CD4-positive, alpha-beta T cell treated with Interleukin-17A for 4 hours (primary cell): ENCODE data around the gene ARMC10.
"Not testable (repeated sequence)": the region's sequence is repeated elsewhere in the genome, so short reads cannot be mapped to it uniquely, and the experiment has no call there.

Experiments
- DNase-seq: peaks from one replicate; pipeline ENCODE4 v3.0.0-alpha.2; 2020; ENCODE audit warnings: mixed read lengths

The ARMC10 gene

GRCh38 chr7:103074519-103075336, at the start of gene ARMC10, which contains the start of gene FBXL13:
Gene ARMC10, plus strand, starts transcription at chr7:103075140. Its CDS starts 133 bp downstream, at chr7:103075273.
Gene FBXL13, minus strand, starts transcription at chr7:103074796.
- DNase-seq: peak; percentile 92

DNA sequence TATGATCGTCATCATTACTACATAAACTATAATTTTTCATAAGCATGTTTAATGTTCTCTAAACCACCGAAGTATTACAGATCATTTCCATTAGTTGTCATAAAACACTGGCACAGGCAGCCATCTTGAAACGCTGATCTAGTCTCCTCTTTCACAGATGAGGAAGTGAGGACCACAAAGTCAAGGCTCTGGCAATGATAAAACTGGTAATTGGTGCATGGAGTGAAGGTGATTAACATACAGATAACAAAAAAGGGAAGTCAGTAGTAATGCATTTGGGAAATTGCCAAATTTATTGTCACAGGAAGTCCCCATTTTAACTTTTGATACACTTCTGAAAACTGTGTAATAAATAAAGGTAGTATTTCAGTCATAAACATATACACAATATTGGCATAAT, 49.6 kb upstream of the ARMC10 start:
- no peak for DNase-seq

GRCh38 chr7:103031024-103031423, 43.9 kb upstream of the ARMC10 start:
- no peak for DNase-seq

DNA sequence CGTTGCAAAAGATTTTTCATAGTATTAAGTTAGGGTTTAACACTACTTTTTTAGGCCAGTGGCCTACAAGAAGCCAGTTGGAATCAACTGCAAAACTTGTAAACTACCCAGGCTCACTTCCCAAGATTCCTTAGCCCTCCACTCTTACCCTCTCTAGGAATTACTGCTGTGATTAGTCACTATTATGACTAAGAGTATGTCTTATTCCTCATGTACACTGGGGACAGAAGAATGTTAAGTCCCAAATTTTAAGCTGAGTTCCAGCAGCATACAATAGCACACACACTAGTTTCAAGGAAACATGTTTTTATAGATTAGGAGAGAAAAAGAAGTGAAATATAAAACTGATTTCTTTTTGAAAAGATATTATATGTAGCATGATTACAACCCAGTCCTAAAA, 43.2 kb upstream of the ARMC10 start:
- DNase-seq: no peak

DNA sequence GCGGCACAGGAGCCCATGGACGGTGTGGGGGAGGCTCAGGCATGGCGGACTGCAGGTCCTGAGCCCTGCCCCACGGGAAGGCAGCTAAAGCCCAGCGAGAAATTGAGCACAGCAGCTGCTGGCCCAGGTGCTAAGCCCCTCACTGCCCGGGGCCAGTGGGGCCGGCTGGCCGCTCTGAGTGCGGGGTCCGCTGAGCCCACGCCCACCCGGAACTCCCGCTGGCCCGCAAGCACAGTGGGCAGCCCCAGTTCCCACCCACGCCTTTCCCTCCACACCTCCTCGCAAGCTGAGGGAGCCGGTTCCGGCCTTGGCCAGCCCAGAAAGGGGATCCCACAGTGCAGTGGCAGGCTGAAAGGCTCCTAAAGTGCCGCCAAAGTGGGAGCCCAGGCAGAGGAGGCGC, 40.6 kb upstream of the ARMC10 start:
- not testable (repeated sequence) for DNase-seq

DNA sequence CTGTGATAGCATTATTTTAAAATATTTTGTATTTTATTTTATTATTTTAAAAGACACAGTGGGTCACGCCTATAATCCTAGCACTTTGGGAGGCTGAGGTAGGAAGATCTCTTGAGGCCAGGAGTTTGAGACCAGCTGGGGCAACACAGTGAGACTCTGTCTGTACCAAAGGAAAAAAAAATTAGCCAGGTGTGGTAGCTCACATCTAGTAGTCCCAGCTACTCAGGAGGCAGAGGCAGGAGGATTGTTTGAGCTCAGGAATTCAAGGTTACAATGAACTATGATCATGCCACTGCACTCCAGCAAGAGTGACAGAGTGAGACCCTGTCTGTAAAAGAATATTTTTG, 37.5 kb upstream of the ARMC10 start:
- no peak for DNase-seq

DNA sequence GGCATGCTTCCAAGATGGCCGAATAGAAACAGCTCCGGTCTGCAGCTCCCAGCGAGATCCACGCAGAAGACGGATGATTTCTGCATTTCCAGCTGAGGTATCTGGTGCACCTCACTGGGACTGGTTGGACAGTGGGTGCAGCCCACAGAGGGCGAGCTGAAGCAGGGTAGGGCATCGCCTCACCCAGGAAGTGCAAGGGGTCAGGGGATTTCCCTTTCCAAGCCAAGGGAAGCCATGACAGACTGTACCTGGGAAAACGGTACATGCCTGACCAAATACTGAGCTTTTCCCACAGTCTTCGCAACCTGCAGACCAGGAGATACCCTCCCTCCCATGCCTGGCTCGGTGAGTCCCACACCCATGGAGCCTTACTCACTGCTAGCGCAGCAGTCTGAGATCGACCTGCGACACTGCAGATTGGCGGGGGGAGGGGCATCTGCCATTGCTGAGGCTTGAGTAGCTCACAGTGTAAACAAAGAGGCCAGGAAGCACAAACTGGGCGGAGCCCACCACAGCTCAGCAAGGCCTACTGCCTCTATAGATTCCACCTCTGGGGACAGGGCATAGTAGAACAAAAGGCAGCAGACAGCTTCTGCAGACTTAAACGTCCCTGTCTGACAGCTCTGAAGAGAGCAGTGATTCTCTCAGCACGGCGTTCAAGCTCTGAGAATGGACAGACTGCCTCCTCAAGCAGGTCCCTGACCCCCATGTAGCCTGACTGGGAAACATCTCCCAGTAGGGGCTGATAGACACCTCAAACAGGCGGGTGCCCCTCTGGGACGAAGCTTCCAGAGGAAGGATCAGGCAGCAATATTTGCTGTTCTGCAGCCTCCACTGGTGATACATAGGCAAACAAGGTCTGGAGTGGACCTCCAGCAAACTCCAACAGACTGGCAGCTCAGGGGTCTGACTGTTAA, 36.9 kb upstream of the ARMC10 start:
- DNase-seq: not testable (repeated sequence)

- DNase-seq: not testable (repeated sequence)
Measured at GRCh38 chr7:103041815-103042214, 33.1 kb upstream of the ARMC10 start.

DNA sequence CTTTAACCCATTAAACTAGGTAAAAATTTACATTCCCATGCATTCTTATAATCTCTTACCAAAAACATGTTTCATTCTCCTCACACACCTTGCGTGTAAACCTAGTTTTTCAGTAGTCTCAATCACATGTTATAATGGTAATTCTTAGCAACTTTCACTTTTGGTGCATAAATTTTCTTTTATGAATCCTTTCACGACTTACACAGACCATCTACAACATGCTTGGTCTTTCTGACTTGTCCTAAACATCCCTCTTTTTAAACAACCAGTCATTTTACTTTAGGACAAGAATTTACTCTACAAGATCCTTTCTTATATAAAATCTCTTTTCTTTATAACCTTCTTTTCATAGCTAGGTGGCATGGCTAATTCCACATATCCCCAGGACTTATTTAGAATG, 26.1 kb upstream of the ARMC10 start:
- no peak for DNase-seq

GRCh38 chr7:103051519-103051918, 23.4 kb upstream of the ARMC10 start:
- DNase-seq: no peak

DNA sequence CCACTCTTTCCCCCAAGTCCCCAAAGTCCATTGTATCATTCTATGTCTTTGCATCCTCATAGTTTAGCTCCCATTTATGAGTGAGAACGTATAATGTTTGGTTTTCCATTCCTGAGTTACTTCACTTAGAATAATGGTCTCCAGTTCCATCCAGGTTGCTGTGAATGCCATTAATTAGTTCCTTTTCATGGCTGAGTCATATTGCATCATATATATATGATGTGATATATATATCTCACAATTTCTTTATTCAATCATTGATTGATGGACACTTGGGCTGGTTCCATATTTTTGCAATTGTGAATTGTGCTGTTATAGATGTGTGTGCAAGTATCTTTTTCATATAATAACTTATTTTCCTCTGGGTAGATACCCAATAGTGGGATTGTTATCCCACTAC, 18.9 kb upstream of the ARMC10 start:
- not testable (repeated sequence) for DNase-seq

- DNase-seq: no peak
Measured at GRCh38 chr7:103058122-103058521, 16.8 kb upstream of the ARMC10 start.

DNA sequence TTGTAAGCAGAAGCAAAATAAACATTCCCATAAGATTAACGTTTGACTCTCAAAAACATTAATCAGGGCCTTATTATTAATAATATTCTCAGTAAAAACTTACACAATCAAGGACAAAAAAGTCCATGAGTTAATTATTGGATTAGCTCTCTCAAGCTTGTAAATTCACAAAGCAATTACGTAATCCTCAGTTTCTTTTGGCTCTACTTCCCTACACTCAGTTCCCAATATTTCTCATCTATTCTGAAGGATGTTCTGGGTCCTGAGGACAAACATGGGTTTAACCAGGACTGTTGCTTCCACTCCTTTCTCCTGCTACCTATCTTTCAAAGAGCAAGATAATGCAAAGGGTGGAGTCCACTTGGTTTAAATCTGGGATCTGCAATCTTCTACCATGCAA, 15.5 kb upstream of the ARMC10 start:
- DNase-seq: no peak

DNA sequence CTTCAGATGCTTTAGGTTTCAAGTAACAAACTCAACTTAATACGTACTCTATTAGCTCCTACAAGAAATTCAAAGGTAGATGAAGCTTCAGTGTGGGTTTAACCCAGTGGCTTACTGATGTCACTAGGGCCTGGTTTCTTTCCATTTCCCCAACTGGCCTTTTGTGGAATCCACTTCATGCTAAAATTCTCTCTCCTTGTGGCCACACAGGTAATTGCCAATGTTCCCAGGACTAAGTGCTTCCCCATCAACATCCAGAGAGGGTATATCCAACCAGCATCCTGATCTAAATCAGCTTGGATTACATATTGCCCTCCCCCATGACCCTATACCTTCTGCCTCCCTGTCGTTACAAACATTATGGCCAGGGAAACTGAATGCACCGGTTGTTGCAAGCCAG, 11.0 kb upstream of the ARMC10 start:
- no peak for DNase-seq

DNA sequence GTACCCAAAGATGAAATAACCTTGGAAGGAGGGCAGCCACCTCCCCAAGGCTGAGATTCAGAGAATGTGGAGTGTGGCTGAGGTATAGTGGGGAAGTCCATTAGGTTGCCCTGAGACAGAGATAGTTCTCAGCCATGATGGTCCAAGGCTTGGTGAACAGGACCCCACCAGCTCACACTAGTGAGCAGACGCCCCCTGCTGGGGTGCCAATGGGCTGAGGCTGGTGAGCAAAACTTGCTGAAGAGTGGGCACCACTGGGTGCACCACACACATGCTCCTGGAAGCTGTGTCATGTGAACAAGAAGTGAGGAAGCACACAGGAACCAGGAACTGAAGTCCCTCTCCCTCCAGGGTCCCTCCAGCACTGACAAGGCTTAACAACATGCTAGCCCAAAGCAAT, 9.3 kb upstream of the ARMC10 start:
- peak; percentile 50 for DNase-seq

- DNase-seq: no peak
Measured at GRCh38 chr7:103068414-103069403, 6.2 kb upstream of the ARMC10 start.

DNA sequence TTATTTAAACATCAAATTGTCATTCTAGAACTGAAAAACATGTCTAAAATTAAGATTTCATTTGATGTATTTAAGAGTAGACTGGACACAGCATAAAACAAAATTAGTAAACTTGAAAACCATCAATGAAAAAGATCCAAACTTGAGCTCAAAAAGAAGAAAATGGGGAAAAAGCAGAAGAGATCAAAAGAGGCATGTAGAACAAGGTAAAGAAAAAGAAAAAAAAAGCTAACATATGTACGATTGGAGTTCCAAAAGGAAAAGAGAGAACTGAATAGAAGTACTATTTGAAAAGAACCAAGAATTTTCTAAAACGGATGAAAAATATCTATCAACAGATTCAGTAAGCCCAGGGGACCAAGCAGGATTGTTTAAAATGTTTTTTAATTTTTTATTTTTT, 3.9 kb upstream of the ARMC10 start:
- no peak for DNase-seq

DNA sequence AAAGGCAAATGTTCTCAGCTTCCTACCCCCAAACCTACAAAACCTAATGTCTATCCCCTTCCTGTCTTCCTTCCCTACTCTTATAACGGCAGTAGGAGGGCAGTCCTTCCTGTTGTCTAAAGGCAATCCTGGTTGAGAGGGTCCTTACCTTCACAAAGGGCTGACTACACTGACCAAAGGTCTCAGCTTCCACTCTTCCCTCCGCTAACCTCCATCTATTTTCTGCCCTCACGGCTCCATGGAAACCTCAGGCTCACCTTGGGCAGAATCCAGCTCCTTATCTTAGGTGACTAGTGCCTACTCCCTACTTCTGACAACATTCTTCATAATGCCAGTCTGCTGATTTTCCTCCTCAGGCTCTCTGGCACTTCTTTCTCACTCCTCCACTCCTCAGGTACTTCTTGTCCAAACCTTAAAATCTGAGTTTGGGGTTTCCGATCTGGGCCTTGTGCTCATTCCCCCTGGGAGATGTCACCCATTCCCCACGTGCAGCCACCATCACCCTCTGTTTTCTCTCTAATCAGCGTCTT, 886 bp upstream of the ARMC10 start:
- no peak for DNase-seq

GRCh38 chr7:103075337-103075918, 488 bp downstream of the ARMC10 start:
- peak; percentile 76 for DNase-seq

GRCh38 chr7:103076764-103077163, 1.8 kb downstream of the ARMC10 start:
- DNase-seq: peak; percentile 4

DNA sequence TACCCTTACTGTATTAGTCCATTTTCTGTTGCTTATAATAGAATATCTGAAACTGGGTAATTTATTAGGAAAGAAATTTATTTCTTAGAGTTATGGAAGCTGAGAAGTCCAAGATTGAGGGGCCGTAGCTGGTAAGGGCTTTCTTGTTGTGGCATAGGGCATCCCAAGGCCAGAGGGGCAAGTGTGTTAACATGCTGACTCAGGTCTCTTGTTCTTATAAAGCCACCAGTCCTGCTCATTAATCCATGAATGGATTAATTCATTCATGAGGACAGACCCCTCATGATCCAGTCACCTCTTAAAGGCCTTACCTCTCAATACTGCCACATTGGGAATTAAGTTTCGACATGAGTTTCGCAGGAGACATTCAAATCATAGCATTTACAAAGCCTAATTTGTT, 2.4 kb downstream of the ARMC10 start:
- no peak for DNase-seq

- DNase-seq: not testable (repeated sequence)
Measured at GRCh38 chr7:103078226-103078625, 3.3 kb downstream of the ARMC10 start.
